ENCODE measurements around the gene CFLAR. TPM values are rescaled to one million over a fixed set of nuclear protein-coding genes. Genes with fewer than 3 reads are reported as not detected.
A peak's percentile ranks its signal among the peaks of the same experiment; 100 is the strongest.

Gene CFLAR
- total and polyA plus RNA-seq, 2 of the 13 experiments (the other 11 are each of a cell fraction or from before 2014, with no cell fraction given) = 43.8 to 92.1 TPM

GRCh38 chr2:201204655-201205514, 88.9 kb downstream of the CFLAR start (continued):
- TF ChIP-seq, protein P1, sequence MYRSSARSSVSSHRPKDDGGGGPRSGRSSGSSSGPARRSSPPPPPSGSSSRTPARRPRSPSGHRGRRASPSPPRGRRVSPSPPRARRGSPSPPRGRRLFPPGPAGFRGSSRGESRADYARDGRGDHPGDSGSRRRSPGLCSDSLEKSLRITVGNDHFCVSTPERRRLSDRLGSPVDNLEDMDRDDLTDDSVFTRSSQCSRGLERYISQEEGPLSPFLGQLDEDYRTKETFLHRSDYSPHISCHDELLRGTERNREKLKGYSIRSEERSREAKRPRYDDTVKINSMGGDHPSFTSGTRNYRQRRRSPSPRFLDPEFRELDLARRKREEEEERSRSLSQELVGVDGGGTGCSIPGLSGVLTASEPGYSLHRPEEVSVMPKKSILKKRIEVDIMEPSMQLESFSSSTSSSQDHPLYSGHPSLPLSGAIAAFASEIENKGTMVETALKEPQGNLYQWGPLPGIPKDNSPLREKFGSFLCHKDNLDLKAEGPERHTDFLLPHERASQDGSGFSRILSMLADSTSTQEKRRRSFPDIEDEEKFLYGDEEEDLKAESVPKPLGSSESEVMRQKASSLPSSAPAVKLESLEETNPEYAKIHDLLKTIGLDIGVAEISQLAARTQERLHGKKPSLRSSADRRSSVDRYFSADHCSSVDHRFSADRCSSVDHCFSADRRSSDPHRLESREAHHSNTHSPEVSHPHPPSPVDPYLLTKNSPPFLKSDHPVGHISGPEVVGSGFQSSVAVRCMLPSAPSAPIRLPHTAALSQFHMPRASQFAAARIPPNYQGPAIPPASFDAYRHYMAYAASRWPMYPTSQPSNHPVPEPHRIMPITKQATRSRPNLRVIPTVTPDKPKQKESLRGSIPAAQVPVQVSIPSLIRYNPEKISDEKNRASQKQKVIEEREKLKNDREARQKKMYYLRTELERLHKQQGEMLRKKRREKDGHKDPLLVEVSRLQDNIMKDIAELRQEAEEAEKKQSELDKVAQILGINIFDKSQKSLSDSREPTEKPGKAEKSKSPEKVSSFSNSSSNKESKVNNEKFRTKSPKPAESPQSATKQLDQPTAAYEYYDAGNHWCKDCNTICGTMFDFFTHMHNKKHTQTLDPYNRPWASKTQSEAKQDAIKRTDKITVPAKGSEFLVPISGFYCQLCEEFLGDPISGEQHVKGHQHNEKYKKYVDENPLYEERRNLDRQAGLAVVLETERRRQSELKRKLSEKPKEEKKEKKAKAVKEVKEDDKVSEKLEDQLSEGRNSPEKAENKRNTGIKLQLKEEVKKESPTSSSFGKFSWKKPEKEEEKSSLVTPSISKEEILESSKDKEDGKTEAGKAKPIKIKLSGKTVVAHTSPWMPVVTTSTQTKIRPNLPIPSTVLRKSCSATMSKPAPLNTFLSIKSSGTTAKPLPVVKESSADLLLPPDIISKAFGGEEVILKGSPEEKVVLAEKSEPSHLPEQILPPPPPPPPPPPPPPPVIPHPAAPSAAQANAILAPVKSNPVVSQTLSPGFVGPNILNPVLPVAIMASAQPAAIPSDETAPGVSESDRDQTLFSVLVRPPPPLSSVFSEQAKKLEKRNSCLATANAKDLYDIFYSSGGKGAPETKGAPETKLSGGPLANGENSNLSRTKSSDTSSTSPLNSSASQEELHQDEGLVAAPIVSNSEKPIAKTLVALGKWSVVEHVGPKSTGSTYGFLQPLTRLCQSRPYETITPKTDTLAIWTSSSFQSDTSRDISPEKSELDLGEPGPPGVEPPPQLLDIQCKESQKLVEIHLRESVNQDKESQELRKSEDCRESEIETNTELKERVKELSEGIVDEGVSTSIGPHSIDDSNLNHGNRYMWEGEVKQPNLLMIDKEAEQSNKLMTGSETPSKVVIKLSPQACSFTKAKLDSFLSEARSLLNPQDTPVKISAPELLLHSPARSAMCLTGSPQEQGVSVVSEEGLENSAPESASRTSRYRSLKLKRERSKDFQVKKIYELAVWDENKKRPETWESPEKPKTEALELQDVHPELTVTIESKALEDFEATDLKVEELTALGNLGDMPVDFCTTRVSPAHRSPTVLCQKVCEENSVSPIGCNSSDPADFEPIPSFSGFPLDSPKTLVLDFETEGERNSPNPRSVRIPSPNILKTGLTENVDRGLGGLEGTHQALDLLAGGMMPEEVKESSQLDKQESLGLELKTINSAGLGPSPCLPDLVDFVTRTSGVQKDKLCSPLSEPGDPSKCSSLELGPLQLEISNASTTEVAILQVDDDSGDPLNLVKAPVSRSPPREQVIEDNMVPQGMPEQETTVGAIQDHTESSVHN (CRISPR knock-in tag; IDR thresholded peaks at IDR 0.05) = no peak
- TF ChIP-seq NR2C2 (CRISPR knock-in tag; IDR thresholded peaks at IDR 0.05; ENCODE audit: borderline replicate concordance) = peak; percentile 85
- no peak for TF ChIP-seq TAF15 (IDR thresholded peaks at IDR 0.05; ENCODE audit: low read depth, low read length, poor library complexity, severe bottlenecking)
- TF ChIP-seq CBX5 (CRISPR knock-in tag; IDR thresholded peaks at IDR 0.05; ENCODE audit: borderline replicate concordance) = no peak
- TF ChIP-seq ZNF883 (CRISPR knock-in tag; IDR thresholded peaks at IDR 0.05; ENCODE audit: not compliant biosample characterization) = no peak
- TF ChIP-seq, protein P2, sequence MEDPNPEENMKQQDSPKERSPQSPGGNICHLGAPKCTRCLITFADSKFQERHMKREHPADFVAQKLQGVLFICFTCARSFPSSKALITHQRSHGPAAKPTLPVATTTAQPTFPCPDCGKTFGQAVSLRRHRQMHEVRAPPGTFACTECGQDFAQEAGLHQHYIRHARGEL (CRISPR knock-in tag; IDR thresholded peaks at IDR 0.05) = no peak
- no peak for TF ChIP-seq SRSF1 (optimal IDR thresholded peaks at IDR 0.05; ENCODE audit: low read depth, low read length)
- TF ChIP-seq ARNTL (CRISPR knock-in tag; IDR thresholded peaks at IDR 0.05) = peak; percentile 88
- TF ChIP-seq ARID5B (CRISPR knock-in tag; IDR thresholded peaks at IDR 0.05) = peak; percentile 67
- no peak for TF ChIP-seq NR3C1 (CRISPR knock-in tag; IDR thresholded peaks at IDR 0.05)
- TF ChIP-seq HDAC2 (CRISPR knock-in tag; IDR thresholded peaks at IDR 0.05) = no peak; the same call in 1 of the 2 replicates
- TF ChIP-seq ARHGAP35 (CRISPR knock-in tag; IDR thresholded peaks at IDR 0.05; ENCODE audit: borderline replicate concordance) = no peak; the same call in 1 of the 2 replicates
- TF ChIP-seq ZNF101 (CRISPR knock-in tag; IDR thresholded peaks at IDR 0.05; ENCODE audit: borderline replicate concordance, low read depth) = no peak
- TF ChIP-seq BHLHE40 (IDR thresholded peaks at IDR 0.05; ENCODE audit: low read length) = 0 out of 2 replicates have a peak, but pooled peaks have one; percentile 22
- peak; percentile 97 for TF ChIP-seq RCOR2 (CRISPR knock-in tag; IDR thresholded peaks at IDR 0.05)
